Retinal pigment epithelial cell (primary cell): ENCODE measurements around the gene WDHD1.
"Not testable (repeated sequence)": the region's sequence is repeated elsewhere in the genome, so short reads cannot be mapped to it uniquely, and the experiment has no call there.

Experiments used
- DNase-seq: peaks from one replicate; pipeline ENCODE4 v3.0.0-alpha.2; 2010; ENCODE audit warnings: low read depth
- H3K4me3 ChIP-seq: 2 replicates; pipeline ENCODE4 v1.5.1; 2011; ENCODE audit warnings: mild to moderate bottlenecking, low read length, control low read depth, moderate library complexity
- CTCF ChIP-seq: conservative IDR thresholded peaks from 2 replicates; pipeline ENCODE4 v1.5.1; 2011; ENCODE audit warnings: low read depth, low read length, control low read depth, inconsistent platforms

The WDHD1 gene

DNA sequence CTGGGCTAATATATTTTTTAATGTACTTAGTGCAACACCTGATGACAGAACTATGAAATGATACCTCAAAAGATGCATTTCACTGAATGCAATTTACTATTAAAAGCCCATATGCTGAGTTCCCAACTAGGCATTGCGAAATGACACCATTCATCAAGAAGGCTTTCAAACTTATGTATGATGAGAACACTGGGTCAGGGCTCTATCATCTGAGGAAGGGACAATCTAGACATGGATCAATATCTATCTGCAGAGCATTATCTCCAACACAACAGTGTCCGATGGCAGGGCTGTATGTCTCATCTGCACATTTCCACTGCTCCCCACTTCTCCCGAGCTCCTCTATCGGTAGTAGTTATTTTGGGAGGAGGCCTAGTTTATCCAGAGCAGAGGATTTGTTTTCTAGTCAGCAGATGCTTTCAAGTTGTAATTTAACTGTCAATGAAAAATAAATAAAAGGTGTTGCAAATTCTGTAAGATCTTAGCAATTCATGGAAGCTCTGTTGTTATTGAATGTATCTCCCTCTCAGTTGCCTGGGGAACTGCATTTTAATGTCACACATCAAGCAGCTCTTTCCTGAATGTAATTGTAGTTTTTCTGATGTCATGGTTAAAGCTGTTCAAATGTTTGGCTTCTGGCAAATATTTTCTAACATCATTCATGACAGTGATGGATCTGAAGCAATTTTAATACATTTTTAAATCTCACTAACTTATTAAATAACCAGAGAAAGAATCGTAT, 116.9 kb downstream of the WDHD1 start:
- no peak overlapping the region for H3K4me3 ChIP-seq
- no peak for TF ChIP-seq CTCF
- DNase-seq: no peak

DNA sequence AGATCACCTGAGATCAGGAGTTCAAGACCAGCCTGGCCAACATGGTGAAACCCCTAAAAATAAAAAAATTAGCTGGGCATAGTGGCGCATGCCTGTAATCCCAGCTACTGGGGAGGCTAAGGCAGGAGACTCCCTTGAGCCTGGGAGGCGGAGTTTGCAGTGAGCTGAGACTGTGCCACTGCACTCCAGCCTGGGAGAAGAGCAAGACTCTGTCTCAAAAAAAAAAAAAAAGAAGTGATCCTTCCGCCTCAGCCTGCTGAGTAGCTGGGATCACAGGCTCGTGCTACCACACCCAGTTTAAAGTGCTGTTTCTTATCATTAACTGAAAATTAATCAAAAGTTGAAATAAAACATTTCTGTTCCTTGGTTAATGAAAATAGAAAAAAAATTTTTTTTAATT, 117.9 kb downstream of the WDHD1 start:
- not testable (repeated sequence) for H3K4me3 ChIP-seq, DNase-seq

- no peak for TF ChIP-seq CTCF
- no peak for DNase-seq
Observed at GRCh38 chr14:54908190-54908589, 118.7 kb downstream of the WDHD1 start.

DNA sequence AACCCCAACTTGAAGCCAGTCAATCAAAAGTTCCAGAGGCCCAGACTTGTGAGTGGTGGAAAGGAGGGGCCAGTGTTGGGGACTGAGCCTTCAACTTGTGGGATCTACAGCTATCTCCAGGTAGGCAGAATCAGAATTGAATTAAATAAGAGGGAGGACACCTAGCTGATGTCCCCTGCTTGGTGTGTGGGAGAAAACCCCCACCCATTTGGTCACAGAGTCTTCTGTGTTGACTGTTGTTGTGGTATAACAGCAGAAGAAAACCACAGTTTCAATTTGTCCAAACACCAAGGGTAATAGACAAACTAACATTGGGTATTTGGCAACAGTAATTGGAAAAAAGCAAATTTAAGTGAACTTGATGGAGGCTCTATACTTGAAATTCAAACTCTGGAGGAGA, 120.8 kb downstream of the WDHD1 start:
- no peak for DNase-seq
- no peak for TF ChIP-seq CTCF

More at GRCh38 chr14:54908190-54908589, 118.7 kb downstream of the WDHD1 start:
- no peak overlapping the region for H3K4me3 ChIP-seq

DNA sequence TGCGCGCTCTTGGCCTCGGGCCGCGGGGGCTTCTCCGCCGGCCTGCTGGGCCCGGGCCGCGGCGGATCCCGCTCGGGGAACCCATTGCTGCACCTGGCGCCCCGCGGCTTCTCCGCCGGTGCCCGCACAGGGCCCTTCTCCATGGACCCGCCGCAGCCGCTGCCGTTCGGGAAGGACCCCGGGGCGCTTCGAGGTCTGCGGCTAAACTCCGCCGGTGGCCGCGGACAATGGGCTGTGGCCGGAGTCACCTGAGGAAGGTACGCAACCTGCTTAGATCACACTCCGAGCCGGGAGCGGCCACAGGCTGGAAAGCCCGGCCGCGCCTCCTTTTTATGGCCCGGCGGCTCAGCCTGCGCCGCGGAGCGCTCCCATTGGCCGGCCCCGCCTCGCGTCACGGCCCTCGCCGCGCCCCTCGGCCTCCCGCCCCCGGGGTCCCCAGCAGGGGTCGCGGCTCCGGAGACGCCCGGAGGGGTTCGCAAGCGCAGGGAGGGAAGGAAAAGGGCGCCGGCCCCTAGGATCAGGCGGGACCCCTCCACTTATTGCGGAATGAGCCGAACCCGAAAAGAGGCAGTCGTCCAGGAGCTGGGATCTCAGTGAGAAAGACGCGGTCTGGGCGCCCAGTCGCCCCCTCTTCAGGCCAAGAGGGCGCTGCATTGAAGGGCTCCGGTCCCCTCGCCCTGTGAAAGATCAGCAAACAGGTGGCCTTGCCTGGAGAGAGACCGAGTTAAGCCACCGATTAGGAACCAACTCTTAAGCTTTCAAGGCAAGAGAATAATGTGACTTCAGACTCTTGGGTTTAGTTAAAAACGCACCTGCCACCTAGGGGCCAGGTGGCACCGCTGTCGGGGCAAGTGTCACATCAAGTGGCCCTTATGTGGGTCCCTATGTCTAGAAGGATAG, 124.1 kb downstream of the WDHD1 start, which contains the start of gene GCH1:
TSS of gene GCH1 (minus strand) at position 306 of the 900 bp plus-strand sequence. CDS start at position 143, 163 bp downstream.
- peak within 1 kb of the TSS; percentile 76 for H3K4me3 ChIP-seq
- TF ChIP-seq CTCF: peak; percentile 52
- DNase-seq: peak; percentile 22

More for the DNA sequence above, 120.8 kb downstream of the WDHD1 start:
- H3K4me3 ChIP-seq: no peak overlapping the region

DNA sequence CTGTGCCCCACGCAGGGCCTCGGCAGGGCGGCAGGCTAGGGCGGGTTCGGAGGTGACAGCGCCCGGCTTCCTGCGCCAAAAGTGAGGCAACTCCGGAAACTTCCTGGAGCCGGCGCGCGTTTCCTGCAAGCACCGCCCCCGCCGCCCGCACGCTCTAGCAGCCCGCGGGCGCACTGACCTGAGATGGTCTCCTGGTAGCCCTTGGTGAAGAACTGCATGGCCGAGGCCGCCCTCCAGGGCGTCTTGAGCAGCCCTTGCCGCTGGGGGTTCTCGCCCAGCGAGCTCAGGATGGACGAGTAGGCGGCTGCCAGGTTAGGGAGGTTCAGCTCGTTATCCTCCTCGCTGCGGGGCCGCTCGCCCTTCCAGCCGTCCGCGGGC, 124.8 kb downstream of the WDHD1 start:
- TF ChIP-seq CTCF: peak; percentile 8
- H3K4me3 ChIP-seq: peak overlapping the region; percentile 76
- no peak for DNase-seq

DNA sequence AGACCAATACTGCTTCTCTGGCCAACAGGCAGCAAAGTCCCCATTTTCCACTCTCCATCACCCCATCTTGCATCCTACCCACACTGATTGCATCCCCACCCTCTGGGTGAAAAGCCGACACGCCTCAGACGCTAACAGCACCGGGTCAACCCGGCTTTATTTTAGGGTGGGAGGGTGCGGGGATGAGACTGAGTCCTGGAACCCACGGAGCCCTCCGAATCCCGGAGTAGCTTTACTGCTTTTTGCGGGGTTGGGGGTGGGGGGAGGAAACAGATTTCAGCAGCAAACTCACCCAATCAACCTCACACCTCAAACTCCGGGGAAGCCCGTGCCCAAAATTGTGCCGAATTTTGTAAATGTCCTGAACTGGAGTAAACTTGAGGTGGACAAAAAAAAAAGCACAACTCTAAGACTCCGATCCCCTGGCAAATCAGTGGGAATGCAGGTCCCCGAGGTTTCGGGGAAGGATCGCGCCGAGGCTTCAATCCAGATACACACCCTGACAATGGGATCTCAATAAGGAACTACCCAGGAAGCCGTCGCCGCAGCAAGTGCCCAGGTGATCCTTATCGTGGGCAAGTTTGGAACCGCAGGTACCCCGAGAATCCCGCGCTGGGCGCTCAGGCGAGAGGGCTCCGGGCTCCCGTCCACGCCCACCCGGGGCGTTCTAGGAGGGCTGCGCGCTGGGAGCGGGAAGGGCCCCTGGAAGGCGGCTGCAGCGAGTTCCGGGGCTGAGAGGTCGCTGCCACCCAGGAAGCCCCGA, 125.3 kb downstream of the WDHD1 start:
- no peak for TF ChIP-seq CTCF
- DNase-seq: no peak
- H3K4me3 ChIP-seq: peak overlapping the region; percentile 76
